ENCODE data around the gene DTD1.
"Not testable (repeated sequence)": the region's sequence is repeated elsewhere in the genome, so short reads cannot be mapped to it uniquely, and the experiment has no call there.

The DTD1 gene

DNA sequence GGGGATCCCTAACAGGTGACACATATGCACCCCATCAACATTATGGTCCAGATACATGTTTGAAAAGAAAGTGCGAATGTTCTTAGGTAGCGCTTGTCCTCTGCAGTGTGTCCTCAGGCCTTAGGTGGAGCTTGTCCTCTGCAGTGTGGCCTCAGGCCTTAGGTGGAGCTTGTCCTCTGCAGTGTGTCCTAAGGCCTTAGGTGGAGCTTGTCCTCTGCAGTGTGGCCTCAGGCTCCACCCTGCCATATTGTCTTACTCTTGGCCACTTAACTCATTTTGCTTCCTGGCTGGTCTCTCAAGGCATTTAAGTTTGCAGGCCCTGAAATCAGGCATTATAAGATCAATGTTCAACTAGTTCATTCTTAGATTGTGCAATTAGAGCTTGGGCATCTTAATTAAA, 151.0 kb downstream of the DTD1 start:
- Mint-ChIP-seq H3K4me1 (peaks cover 11% of the 10 kb centered on the region), H3K27ac (no peak overlapping the region), H3K9me3 (no peaks in the 10 kb centered on the region), H3K4me3 (no peak overlapping the region), H3K27me3 (no peaks in the 10 kb centered on the region), H3K36me3 (peaks cover 9% of the 10 kb centered on the region)
- no peak for DNase-seq (ENCODE audit: low spot score in 2 of 2)
- ATAC-seq (ENCODE audit: low read depth): no peak

DNA sequence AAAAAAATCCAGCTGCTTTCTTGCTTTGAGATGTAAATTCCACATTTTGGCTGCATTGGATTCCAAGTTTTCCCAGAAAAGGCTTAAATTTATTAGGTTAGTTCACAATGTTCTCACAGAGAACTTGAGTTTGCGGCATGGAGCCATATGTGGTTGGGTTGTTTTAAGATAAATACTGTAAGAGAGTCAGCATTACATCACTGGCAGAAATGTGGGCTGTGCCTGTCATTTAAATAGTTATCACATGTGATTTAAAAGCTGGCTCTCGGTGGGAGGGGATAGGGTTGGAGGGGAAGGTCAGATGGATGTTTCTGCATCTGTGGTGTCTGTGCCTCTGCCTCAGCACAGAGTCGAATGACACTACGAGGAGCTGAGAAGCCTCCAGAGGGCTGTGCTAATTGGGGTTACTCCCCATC, 151.9 kb downstream of the DTD1 start:
- peaks cover 11% of the 10 kb centered on the region for H3K4me1 Mint-ChIP-seq
- DNase-seq (ENCODE audit: low spot score in 2 of 2): no peak
- H3K9me3 Mint-ChIP-seq: no peaks in the 10 kb centered on the region
- H3K4me3 Mint-ChIP-seq: no peak overlapping the region
- ATAC-seq (ENCODE audit: low read depth): no peak
- peak overlapping the region; percentile 7 for H3K27ac Mint-ChIP-seq
- no peaks in the 10 kb centered on the region for H3K27me3 Mint-ChIP-seq
- peaks cover 8% of the 10 kb centered on the region for H3K36me3 Mint-ChIP-seq

DNA sequence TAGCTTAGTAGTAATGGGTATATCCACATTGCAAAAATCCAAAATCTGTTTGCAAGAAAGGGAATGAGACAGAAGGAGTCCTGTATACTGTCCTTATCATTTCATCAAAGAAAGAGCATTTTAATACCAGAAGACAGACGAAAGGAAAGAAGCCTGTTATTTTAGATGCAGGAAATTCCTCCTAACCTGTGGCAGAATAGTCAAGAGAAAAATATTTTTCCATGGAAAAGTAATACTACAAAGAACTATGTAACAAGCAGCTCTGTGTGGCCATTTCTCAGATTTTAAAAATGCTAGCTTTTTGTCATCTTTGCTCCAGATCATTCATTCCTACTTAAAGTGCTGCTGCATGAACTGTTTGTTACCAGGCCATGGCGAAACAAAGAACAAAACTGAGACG, 152.9 kb downstream of the DTD1 start:
- Mint-ChIP-seq H3K9me3 (no peaks in the 10 kb centered on the region), H3K27ac (no peak overlapping the region), H3K27me3 (no peaks in the 10 kb centered on the region), H3K4me3 (no peak overlapping the region), H3K36me3 (peaks cover 14% of the 10 kb centered on the region), H3K4me1 (peaks cover 14% of the 10 kb centered on the region)
- DNase-seq (ENCODE audit: low spot score in 2 of 2): no peak
- no peak for ATAC-seq (ENCODE audit: low read depth)

DNA sequence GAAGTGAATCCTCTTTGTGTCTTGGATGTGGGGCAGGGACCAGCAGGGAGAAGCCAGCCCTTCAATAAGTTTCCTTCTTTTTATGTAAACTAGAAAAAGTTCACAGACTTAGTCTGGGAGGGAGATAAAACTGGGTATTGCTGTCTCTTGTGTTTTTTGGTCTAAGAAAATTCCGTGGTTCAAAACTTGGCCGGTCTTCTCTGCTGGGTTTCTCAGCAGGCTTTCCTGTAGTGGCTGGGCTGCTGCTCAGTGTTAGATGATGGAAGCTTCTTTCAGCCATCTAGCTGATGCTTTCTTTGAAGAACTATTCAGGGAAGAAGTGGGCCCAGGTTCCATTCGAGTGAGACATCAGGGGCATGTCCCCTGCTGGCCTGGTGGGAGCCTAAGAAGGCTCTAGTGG, 155.0 kb downstream of the DTD1 start:
- Mint-ChIP-seq H3K4me1 (peaks cover 5% of the 10 kb centered on the region), H3K27ac (no peak overlapping the region)
- ATAC-seq (ENCODE audit: low read depth): no peak

DNA sequence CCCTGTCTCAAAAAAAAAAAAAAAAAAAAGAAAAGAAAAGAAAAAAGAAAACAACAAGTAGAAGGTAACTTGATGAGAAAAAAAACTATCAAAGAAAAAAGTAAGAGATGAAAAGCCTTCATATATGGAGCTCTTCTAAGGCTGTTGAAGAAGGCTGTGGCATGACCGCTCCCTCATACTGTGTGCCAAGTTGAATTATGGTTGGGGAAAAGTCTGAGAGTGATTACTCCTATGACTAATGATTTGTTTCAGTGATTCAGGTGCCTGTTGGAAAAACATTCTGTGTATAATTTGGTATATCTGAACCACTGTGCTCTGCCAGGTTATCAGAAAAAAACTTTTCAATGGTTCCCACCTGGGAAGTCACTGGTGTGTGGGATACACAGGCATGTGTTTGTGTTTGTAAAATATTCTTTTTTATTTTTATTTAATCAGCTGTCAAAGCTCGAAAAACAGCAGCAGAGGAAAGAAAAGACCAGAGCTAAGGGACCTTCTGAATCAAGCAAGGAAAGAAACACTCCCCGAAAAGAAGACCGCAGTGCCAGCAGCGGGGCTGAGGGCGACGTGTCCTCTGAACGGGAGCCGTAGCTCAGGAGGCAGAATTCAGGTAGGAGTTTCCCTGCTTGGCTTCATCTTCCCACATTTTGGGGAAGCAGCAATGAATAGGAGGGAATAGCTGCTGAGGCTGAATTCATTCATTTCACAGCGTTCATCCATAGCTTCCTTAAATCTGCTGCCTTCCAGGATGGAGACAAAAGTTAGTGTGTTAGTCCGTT, 156.0 kb downstream of the DTD1 start:
- no peak for DNase-seq (ENCODE audit: low spot score in 2 of 2)
- Mint-ChIP-seq H3K4me3 (no peak overlapping the region), H3K27me3 (no peaks in the 10 kb centered on the region)

More for the DNA sequence above, 155.0 kb downstream of the DTD1 start:
- Mint-ChIP-seq H3K4me3 (no peak overlapping the region), H3K27me3 (no peaks in the 10 kb centered on the region), H3K36me3 (peaks cover 12% of the 10 kb centered on the region), H3K9me3 (no peaks in the 10 kb centered on the region)
- DNase-seq (ENCODE audit: low spot score in 2 of 2): no peak

DNA sequence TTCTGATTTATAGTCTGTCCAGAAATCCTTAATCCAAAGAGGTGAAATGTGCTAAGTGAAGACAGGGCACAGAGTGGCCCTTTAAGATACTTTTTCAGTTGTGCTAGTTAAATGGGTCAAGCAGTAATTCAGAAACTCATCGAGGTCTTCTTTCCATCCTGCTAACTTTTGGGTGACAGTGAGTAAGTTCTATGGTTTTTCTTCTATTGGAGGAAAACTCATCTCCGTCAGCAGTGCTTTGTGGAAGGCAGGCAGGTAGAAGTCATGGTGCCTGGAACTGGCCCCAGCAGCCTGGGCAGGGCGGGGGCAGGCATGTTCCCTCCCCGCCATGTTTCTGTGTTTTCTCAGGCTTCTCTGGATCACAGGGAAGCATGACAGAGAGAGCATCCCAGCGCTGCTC, 159.2 kb downstream of the DTD1 start:
- no peak overlapping the region for H3K27ac Mint-ChIP-seq
- ATAC-seq (ENCODE audit: low read depth) (no peak), DNase-seq (ENCODE audit: low spot score in 2 of 2) (no peak)
- no peaks in the 10 kb centered on the region for H3K27me3 Mint-ChIP-seq
- peaks cover 12% of the 10 kb centered on the region for H3K36me3 Mint-ChIP-seq
- H3K4me3 Mint-ChIP-seq: no peak overlapping the region
- H3K9me3 Mint-ChIP-seq: no peaks in the 10 kb centered on the region
- H3K4me1 Mint-ChIP-seq: peaks cover 9% of the 10 kb centered on the region

More for the DNA sequence above, 156.0 kb downstream of the DTD1 start:
- peaks cover 2% of the 10 kb centered on the region for H3K4me1 Mint-ChIP-seq
- no peak overlapping the region for H3K27ac Mint-ChIP-seq
- H3K9me3 Mint-ChIP-seq: no peaks in the 10 kb centered on the region
- H3K36me3 Mint-ChIP-seq: peaks cover 12% of the 10 kb centered on the region
- ATAC-seq (ENCODE audit: low read depth): no peak

DNA sequence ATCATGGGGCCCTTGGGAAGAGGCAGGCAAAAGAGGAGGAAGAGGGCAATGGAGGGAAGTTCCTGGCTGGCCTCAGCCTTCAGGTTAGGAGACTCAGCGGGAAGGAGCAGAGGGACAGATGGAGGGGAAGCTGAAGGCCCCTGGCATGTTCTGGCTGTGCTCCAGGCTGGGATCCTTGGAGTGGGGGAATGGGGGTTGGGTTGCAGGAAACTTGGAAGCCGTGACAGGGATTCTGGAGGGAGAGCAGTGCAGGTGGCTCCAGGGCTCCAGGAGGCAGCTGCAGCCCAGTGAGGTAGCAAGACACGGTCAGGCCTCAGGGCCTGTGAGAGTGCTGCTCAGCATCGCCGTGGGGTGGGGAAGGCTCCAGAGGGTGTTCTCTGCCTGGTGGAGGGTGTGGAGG, 161.1 kb downstream of the DTD1 start:
- ATAC-seq (ENCODE audit: low read depth) (no peak), DNase-seq (ENCODE audit: low spot score in 2 of 2) (no peak)
- Mint-ChIP-seq H3K36me3 (peaks cover 12% of the 10 kb centered on the region), H3K27me3 (no peaks in the 10 kb centered on the region), H3K4me3 (no peak overlapping the region), H3K9me3 (no peaks in the 10 kb centered on the region), H3K4me1 (peaks cover 16% of the 10 kb centered on the region), H3K27ac (no peak overlapping the region)

DNA sequence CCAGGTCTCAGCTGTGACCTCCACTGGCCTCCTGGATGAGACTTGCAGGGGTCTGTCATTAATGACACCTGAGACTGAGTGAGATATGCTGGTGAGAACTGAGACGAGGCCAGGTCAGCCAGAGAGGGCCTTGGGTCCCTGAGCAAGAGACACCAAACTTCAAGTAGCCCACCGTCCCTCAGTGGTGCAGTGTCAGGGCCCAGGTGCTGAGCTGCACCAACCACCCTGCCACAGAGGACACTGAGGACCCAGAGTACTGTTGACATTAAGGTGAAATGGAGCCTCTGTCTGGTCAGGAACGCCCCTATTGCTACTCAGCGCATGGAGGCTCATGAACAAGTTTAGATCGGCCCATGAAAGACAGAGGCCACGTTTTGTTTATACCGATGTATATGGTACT, 161.7 kb downstream of the DTD1 start:
- Mint-ChIP-seq H3K9me3 (no peaks in the 10 kb centered on the region), H3K4me3 (no peak overlapping the region), H3K27ac (no peak overlapping the region), H3K27me3 (no peaks in the 10 kb centered on the region), H3K36me3 (peaks cover 12% of the 10 kb centered on the region), H3K4me1 (peaks cover 18% of the 10 kb centered on the region)
- ATAC-seq (ENCODE audit: low read depth): no peak
- DNase-seq (ENCODE audit: low spot score in 2 of 2): no peak

DNA sequence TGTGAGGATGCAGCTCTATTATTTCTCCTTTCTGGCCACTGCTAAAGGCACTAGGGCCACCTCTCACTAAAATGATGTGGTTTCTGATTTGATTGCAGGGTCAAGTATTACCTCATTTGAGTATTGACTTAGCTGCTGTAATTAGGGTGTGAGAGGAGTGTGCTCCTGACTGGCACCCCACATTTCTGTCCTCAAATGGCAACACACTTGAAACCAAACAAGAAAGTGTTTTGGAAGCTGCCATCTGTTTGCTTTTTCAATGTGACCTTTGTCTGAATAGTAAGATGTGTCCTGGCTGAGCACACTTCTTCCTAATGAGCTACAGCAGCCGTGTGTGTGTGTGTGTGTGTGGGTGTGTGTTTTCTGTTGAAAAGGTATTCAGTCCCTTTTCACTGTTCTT, 162.9 kb downstream of the DTD1 start:
- H3K4me3 Mint-ChIP-seq: no peak overlapping the region

DNA sequence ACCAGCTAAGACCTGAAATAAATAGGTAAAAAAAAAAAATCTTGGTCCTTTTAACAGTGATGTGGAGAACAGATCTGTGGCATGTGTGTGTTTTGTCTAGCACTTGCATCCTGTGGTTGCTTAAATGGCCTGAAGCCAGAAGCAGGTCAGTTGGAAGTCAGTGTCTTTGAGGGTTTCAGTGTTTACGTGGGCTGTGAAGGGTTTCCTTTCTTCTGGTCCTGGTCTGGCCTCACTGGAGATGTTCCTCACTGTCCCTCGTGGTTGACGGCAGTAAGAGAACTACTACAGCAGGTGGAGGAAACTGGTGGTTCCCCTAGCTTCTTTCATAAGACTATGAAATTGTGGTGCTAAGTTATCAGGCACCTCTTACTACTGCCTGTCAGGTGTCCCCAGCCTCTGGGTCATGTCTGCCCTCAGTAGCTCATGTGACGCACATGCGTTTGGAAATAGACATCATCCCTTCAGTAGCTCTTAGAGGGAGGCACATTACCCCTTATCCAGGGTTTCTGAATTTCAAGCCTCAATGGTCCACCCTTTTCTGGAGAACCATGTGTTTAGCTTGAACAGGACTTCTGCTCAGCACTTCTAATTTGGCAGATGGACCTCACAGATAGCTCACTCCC, 166.3 kb downstream of the DTD1 start:
- Mint-ChIP-seq H3K4me3 (no peak overlapping the region), H3K27me3 (no peaks in the 10 kb centered on the region), H3K36me3 (peaks cover 4% of the 10 kb centered on the region), H3K4me1 (peaks cover 22% of the 10 kb centered on the region), H3K9me3 (no peaks in the 10 kb centered on the region), H3K27ac (peak overlapping the region; percentile 62)
- peak; percentile 91 for ATAC-seq (ENCODE audit: low read depth)
- peak in 1 of 2 donors; percentile 3 for DNase-seq (ENCODE audit: low spot score in 2 of 2)

More for the DNA sequence above, 162.9 kb downstream of the DTD1 start:
- H3K27me3 Mint-ChIP-seq: no peaks in the 10 kb centered on the region
- peaks cover 15% of the 10 kb centered on the region for H3K4me1 Mint-ChIP-seq
- peaks cover 3% of the 10 kb centered on the region for H3K36me3 Mint-ChIP-seq
- no peaks in the 10 kb centered on the region for H3K9me3 Mint-ChIP-seq
- H3K27ac Mint-ChIP-seq: peak overlapping the region; percentile 84
- no peak for DNase-seq (ENCODE audit: low spot score in 2 of 2)
- ATAC-seq (ENCODE audit: low read depth): no peak

DNA sequence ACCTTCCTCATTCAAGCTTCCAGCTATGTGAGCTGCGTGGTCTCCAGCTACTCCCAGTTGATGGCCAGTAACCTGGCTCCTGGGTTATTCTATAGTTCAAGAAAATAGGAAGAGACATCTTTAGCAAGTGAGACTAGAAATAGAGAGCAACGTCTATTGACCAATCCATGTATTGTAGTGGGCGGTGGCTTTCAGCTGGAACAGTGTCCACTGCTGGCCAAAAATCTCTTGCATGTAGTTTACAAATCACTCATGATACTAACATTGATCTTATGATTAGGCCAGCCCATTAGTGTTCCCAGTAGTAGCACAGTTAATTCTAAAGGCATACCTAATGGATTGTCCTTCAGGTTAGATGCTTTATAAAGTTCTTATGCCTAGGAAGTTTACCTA, 166.8 kb downstream of the DTD1 start:
- H3K4me3 Mint-ChIP-seq: no peak overlapping the region
- H3K9me3 Mint-ChIP-seq: no peaks in the 10 kb centered on the region
- H3K36me3 Mint-ChIP-seq: peaks cover 4% of the 10 kb centered on the region
- H3K4me1 Mint-ChIP-seq: peaks cover 18% of the 10 kb centered on the region
- no peak for ATAC-seq (ENCODE audit: low read depth)
- H3K27ac Mint-ChIP-seq: no peak overlapping the region
- no peak for DNase-seq (ENCODE audit: low spot score in 2 of 2)
- no peaks in the 10 kb centered on the region for H3K27me3 Mint-ChIP-seq

DNA sequence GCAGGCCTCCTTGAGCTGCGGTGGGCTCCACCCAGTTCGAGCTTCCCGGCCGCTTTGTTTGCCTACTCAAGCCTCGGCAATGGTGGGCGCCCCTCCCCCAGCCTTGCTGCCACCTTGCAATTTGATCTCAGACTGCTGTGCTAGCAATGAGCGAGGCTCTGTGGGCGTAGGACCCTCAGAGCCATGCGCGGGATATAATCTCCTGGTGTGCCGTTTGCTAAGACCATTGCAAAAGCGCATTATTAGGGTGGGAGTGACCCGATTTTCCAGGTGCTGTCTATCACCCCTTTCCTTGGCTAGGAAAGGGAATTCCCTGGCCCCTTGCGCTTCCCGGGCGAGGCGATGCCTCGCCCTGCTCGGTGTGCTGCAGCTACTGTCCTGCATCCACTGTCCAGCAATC, 173.0 kb downstream of the DTD1 start:
- H3K4me3 Mint-ChIP-seq; H3K4me1 Mint-ChIP-seq; H3K27me3 Mint-ChIP-seq; DNase-seq (ENCODE audit: low spot score in 2 of 2); H3K9me3 Mint-ChIP-seq; ATAC-seq (ENCODE audit: low read depth); H3K27ac Mint-ChIP-seq: not testable (repeated sequence)
- H3K36me3 Mint-ChIP-seq: peaks cover 25% of the 10 kb centered on the region

DNA sequence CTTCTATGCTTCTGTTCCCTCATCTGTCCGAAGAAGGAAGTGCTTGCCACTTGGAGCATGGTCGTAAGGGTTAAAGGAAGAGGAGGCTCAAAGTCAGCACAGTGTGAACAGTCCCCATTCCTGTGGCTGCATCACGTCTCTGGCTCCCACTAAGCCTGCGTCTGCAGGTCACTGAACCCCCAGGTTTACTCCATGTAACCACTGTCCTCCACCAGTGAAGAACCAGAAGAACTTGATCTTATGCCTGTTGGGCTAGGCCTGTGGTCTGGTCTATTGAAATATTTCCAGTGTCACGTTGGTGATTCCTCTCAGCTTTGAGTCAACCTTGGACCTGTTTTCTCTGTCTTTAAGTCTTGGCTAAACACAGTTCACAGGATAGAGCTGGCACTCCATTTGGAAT, 179.8 kb downstream of the DTD1 start:
- Mint-ChIP-seq H3K9me3 (no peaks in the 10 kb centered on the region), H3K27me3 (no peaks in the 10 kb centered on the region), H3K4me3 (no peak overlapping the region), H3K27ac (no peak overlapping the region), H3K4me1 (peaks cover 7% of the 10 kb centered on the region), H3K36me3 (peaks cover 18% of the 10 kb centered on the region)
- no peak for ATAC-seq (ENCODE audit: low read depth)
- no peak for DNase-seq (ENCODE audit: low spot score in 2 of 2)

DNA sequence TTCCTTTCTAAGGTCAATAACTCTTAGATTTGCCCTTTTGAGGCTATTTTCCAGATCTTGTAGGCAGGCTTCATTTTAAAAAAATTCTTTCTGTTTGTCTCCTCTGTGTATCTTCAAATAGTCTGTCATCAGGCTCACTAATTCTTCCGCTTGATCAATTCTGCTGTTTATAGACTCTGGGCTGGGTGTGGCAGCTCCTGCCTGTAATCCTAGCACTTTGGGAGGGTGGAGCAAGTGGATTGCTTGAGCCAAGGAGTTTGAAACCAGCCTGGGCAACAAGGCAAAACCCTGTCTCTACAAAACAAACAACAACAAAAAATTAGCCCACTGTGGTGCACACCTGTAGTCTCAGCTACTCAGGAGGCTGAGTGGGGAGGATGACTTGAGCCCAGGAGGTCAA, 185.7 kb downstream of the DTD1 start:
- Mint-ChIP-seq H3K4me1 (no peaks in the 10 kb centered on the region), H3K9me3 (no peaks in the 10 kb centered on the region), H3K36me3 (no peaks in the 10 kb centered on the region), H3K27me3 (peaks cover 3% of the 10 kb centered on the region), H3K4me3 (no peak overlapping the region), H3K27ac (no peak overlapping the region)
- ATAC-seq (ENCODE audit: low read depth): no peak
- DNase-seq (ENCODE audit: low spot score in 2 of 2): no peak

DNA sequence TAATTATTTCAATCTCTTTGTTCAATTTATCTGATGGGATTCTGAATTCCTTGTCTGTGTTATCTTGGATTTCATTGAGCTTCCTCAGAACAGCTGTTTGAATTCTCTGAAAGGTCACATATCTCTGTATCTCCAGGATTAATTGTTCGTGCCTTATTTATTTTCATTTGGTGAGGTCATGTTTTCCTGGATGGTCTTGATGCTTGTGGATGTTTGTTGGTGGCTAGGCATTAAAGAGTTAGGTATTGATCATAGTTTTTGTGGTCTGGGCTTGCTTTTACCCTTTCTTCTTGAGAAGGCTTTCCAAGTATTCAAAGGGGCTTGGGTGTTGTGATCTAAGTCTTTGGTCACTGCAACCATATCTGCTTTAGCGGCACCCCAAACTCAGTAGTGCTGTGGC, 186.4 kb downstream of the DTD1 start:
- Mint-ChIP-seq H3K27ac (no peak overlapping the region), H3K4me3 (no peak overlapping the region)
- ATAC-seq (ENCODE audit: low read depth): no peak

More for the DNA sequence above, 186.4 kb downstream of the DTD1 start:
- Mint-ChIP-seq H3K4me1 (no peaks in the 10 kb centered on the region), H3K36me3 (no peaks in the 10 kb centered on the region), H3K27me3 (peaks cover 3% of the 10 kb centered on the region), H3K9me3 (no peaks in the 10 kb centered on the region)
- no peak for DNase-seq (ENCODE audit: low spot score in 2 of 2)
